Aortic smooth muscle cell (primary cell): ENCODE measurements around the gene CGB5. TPM values are rescaled to one million over a fixed set of nuclear protein-coding genes. Genes with fewer than 3 reads are reported as not detected.

ENCODE experiments used
- total RNA-seq: library from RNA; depleted of rRNA; stranded (reverse); fragments of >200 nt; gene quantifications from 2 replicates; pipeline ENCODE4 v1.2.3, GENCODE V29; 2014

Gene CGB5
- not detected in 2 replicates for total RNA-seq

GRCh38 chr19:49043548-49043947, at the start of gene CGB5:
TSS of gene CGB5 (plus strand) at chr19:49043848. CDS start at chr19:49044210, 362 bp downstream.

GRCh38 chr19:49017041-49017665, 26.5 kb upstream of the CGB5 start, which contains the start of gene LHB:
TSS of gene LHB (minus strand) at chr19:49017091. CDS start at chr19:49017081, 10 bp downstream.

GRCh38 chr19:49024233-49024632, 19.4 kb upstream of the CGB5 start, which contains the start of gene CGB3:
TSS of gene CGB3 (minus strand) at chr19:49024333. CDS start at chr19:49023971, 362 bp downstream.

GRCh38 chr19:49031642-49032301, 11.9 kb upstream of the CGB5 start, which contains the start of gene CGB2:
TSS of gene CGB2 (plus strand) at chr19:49031890. CDS start at chr19:49032096, 206 bp downstream.

GRCh38 chr19:49036815-49037214, 6.8 kb upstream of the CGB5 start, which contains the start of gene CGB1:
TSS of gene CGB1 (minus strand) at chr19:49036895. CDS start at chr19:49036711, 184 bp downstream.

GRCh38 chr19:49049011-49049410, 5.4 kb downstream of the CGB5 start, which contains the start of gene CGB8:
TSS of gene CGB8 (minus strand) at chr19:49049111. CDS start at chr19:49048739, 372 bp downstream.

GRCh38 chr19:49057636-49058234, 14.1 kb downstream of the CGB5 start, which contains the start of gene CGB7:
TSS of gene CGB7 (minus strand) at chr19:49057749. CDS start at chr19:49055375, 2,374 bp downstream.

GRCh38 chr19:49064768-49065611, 21.3 kb downstream of the CGB5 start, which contains the start of gene NTF4:
TSS of gene NTF4 (minus strand) at chr19:49064818. CDS start at chr19:49061997, 2,821 bp downstream.

GRCh38 chr19:49085020-49085867, 41.6 kb downstream of the CGB5 start, which contains the start of gene SNRNP70:
TSS of gene SNRNP70 (plus strand) at chr19:49085451. CDS start at chr19:49086415, 964 bp downstream.

Other genes starting within 250 kb of the CGB5 start
- gene BCAT2, start 232.8 kb upstream of the CGB5 start, total RNA-seq: 25.0 and 27.4 TPM in 2 replicates
- 1.2 and 4.5 TPM in 2 replicates for gene HSD17B14, start 207.4 kb upstream of the CGB5 start, total RNA-seq
- gene PLEKHA4, start 175.2 kb upstream of the CGB5 start, total RNA-seq: 17.2 and 18.3 TPM in 2 replicates
- gene PPP1R15A, start 171.4 kb upstream of the CGB5 start, total RNA-seq: 57.1 and 97.7 TPM in 2 replicates
- gene TULP2, start 145.1 kb upstream of the CGB5 start, total RNA-seq: under 0.01 TPM in 1 of 2 replicates, not detected in the other
- gene NUCB1, start 143.5 kb upstream of the CGB5 start, total RNA-seq: 169 and 221 TPM in 2 replicates
- gene DHDH, start 110.1 kb upstream of the CGB5 start, total RNA-seq: 0.12 TPM in 1 of 2 replicates, not detected in the other
- gene BAX, start 89.0 kb upstream of the CGB5 start, total RNA-seq: 48.5 and 68.4 TPM in 2 replicates
- 2,006 and 2,638 TPM in 2 replicates for gene FTL, start 78.5 kb upstream of the CGB5 start, total RNA-seq
- gene GYS1, start 50.5 kb upstream of the CGB5 start, total RNA-seq: 32.5 and 37.1 TPM in 2 replicates
- gene RUVBL2, start 50.0 kb upstream of the CGB5 start, total RNA-seq: 190 and 270 TPM in 2 replicates
- gene LHB, start 26.8 kb upstream of the CGB5 start, total RNA-seq: not detected in 2 replicates
- gene CGB3, start 19.5 kb upstream of the CGB5 start, total RNA-seq: not detected in 2 replicates
- not detected in 2 replicates for gene CGB2, start 12.0 kb upstream of the CGB5 start, total RNA-seq
- gene CGB1, start 7.0 kb upstream of the CGB5 start, total RNA-seq: not detected in 2 replicates
- not detected in 2 replicates for gene CGB8, start 5.3 kb downstream of the CGB5 start, total RNA-seq
- not detected in 2 replicates for gene CGB7, start 13.9 kb downstream of the CGB5 start, total RNA-seq
- not detected in 2 replicates for gene NTF4, start 21.0 kb downstream of the CGB5 start, total RNA-seq
- gene KCNA7, start 28.9 kb downstream of the CGB5 start, total RNA-seq: not detected in 2 replicates
- gene SNRNP70, start 41.6 kb downstream of the CGB5 start, total RNA-seq: 143 and 151 TPM in 2 replicates
- gene LIN7B, start 70.5 kb downstream of the CGB5 start, total RNA-seq: 13.0 and 15.6 TPM in 2 replicates
- 1.1 and 1.2 TPM in 2 replicates for gene C19orf73, start 75.3 kb downstream of the CGB5 start, total RNA-seq
- gene PPFIA3, start 75.7 kb downstream of the CGB5 start, total RNA-seq: 1.8 and 2.1 TPM in 2 replicates
- gene HRC, start 111.5 kb downstream of the CGB5 start, total RNA-seq: 0.26 and 1.2 TPM in 2 replicates
- gene TRPM4, start 113.9 kb downstream of the CGB5 start, total RNA-seq: 20.5 and 33.0 TPM in 2 replicates